ENCODE data around the gene SLC16A13. TPM values are rescaled to one million over a fixed set of nuclear protein-coding genes. Genes with fewer than 3 reads are reported as not detected.

The SLC16A13 gene
- total RNA-seq, 4 donors from 2014 or later: 0.51 to 3.4 TPM; not detected in 2

DNA sequence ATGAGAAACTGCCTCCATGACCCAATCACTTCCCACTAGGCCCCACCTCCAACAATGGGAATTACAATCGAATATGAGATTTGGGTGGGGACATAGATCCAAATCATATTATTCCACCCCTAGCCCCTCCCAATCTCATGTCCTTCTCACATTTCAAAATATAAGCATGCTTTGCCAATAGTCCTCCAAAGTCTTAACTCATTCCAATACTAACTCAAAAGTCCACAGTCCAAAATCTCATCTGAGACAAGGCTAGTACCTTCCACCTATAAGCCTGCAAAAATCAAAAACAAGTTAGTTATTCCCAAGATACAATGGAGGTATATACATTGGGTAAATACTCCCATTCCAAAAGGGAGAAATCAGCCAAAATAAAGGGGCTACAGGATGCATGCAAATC is 31.4 kb downstream of the SLC16A13 start:
- H3K4me1 ChIP-seq: no peaks in the 10 kb centered on the region
- H3K27me3 ChIP-seq: no peaks in the 10 kb centered on the region
- H3K9me3 ChIP-seq: peaks cover 0 to 6% of the 10 kb centered on the region in 2 donors
- no peaks in the 10 kb centered on the region for H3K36me3 ChIP-seq
- no peak for DNase-seq
- H3K27ac ChIP-seq: no peak overlapping the region
- intact Hi-C loops (cut with DNase I; ENCODE audit: low total_unique reads): no loop called here
- TF ChIP-seq, protein P1, sequence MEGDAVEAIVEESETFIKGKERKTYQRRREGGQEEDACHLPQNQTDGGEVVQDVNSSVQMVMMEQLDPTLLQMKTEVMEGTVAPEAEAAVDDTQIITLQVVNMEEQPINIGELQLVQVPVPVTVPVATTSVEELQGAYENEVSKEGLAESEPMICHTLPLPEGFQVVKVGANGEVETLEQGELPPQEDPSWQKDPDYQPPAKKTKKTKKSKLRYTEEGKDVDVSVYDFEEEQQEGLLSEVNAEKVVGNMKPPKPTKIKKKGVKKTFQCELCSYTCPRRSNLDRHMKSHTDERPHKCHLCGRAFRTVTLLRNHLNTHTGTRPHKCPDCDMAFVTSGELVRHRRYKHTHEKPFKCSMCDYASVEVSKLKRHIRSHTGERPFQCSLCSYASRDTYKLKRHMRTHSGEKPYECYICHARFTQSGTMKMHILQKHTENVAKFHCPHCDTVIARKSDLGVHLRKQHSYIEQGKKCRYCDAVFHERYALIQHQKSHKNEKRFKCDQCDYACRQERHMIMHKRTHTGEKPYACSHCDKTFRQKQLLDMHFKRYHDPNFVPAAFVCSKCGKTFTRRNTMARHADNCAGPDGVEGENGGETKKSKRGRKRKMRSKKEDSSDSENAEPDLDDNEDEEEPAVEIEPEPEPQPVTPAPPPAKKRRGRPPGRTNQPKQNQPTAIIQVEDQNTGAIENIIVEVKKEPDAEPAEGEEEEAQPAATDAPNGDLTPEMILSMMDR (IDR thresholded peaks at IDR 0.05): no peak
- TF ChIP-seq POLR2A (IDR thresholded peaks at IDR 0.05): no peak
- H3K4me3 ChIP-seq: no peak overlapping the region

DNA sequence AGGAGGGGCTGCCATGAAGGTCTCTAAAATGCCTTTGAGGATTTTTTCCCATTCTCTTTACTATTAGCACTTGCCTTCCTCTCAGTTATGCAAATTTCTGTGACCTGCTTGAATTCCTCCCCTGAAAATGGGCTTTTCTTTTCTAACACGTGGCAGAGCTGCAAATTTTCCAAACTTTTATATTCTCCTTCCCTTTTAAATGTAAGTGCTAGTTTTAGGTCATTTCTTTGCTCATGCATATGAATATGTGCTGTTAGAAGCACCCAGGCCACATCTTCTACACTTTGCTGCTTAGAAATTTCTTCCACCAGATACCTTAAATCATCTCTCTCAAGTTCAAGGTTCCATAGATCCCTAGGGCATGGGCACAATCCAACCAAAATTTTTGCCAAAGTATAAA is 32.5 kb downstream of the SLC16A13 start:
- TF ChIP-seq, protein P1 (IDR thresholded peaks at IDR 0.05): no peak
- TF ChIP-seq POLR2A (IDR thresholded peaks at IDR 0.05): no peak
- DNase-seq: no peak
- Histone ChIP-seq H3K36me3 (no peaks in the 10 kb centered on the region), H3K27me3 (no peaks in the 10 kb centered on the region), H3K9me3 (peaks cover 0 to 6% of the 10 kb centered on the region in 2 donors), H3K4me3 (no peak overlapping the region), H3K4me1 (no peaks in the 10 kb centered on the region), H3K27ac (no peak overlapping the region)
- intact Hi-C loops (cut with DNase I; ENCODE audit: low total_unique reads): no loop called here

DNA sequence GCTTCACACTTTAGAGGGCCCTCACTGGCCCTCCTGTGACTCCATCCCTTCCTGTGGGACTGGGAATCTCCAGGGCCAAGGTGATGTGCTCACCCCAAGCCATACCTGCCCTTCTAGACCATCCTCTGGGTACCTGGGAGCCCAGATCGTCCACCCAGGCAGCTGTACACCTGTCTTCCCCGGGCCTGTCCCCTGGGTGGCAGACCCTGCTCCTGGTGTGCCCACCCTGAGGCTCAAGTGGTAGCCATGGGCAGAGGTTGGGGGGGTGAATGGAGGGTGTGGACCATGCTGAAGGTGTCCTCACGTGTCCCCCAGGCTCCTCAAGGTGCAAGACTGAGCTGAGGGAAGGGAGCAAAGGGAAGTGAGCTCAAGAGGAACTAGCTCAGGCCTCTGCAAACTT is 34.9 kb downstream of the SLC16A13 start:
- TF ChIP-seq, protein P1 (IDR thresholded peaks at IDR 0.05): no peak
- no peak for TF ChIP-seq POLR2A (IDR thresholded peaks at IDR 0.05)
- intact Hi-C loops (cut with DNase I; ENCODE audit: low total_unique reads): no loop called here
- Histone ChIP-seq H3K9me3 (peaks cover 0 to 6% of the 10 kb centered on the region in 2 donors), H3K27ac (no peak overlapping the region), H3K27me3 (no peaks in the 10 kb centered on the region), H3K36me3 (no peaks in the 10 kb centered on the region), H3K4me3 (no peak overlapping the region), H3K4me1 (no peaks in the 10 kb centered on the region)
- DNase-seq: no peak

DNA sequence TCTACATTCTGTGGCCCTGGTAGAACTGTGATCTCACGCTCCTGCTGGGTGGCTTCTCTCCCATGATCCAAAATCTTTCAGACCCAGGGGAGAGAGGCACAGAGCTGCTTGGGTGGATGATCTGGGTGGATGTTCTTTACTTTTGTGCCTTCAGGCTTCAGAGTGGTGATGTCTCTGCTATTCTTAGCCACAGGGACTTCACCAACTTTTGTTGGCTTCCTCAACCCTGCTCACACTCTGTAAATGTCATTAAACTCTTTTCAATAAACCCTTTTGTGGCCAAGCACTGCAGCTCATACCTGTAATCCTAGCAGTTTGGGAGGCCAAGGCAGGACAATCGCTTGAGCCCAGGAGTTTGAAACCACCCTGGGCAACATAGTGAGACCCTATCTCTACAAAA is 36.6 kb downstream of the SLC16A13 start:
- intact Hi-C loops (cut with DNase I; ENCODE audit: low total_unique reads): no loop called here
- Histone ChIP-seq H3K36me3 (no peaks in the 10 kb centered on the region), H3K4me3 (no peak overlapping the region), H3K9me3 (peaks cover 0 to 6% of the 10 kb centered on the region in 2 donors), H3K27ac (no peak overlapping the region), H3K4me1 (no peaks in the 10 kb centered on the region), H3K27me3 (no peaks in the 10 kb centered on the region)
- TF ChIP-seq, protein P1 (IDR thresholded peaks at IDR 0.05): no peak
- no peak for TF ChIP-seq POLR2A (IDR thresholded peaks at IDR 0.05)
- no peak for DNase-seq

DNA sequence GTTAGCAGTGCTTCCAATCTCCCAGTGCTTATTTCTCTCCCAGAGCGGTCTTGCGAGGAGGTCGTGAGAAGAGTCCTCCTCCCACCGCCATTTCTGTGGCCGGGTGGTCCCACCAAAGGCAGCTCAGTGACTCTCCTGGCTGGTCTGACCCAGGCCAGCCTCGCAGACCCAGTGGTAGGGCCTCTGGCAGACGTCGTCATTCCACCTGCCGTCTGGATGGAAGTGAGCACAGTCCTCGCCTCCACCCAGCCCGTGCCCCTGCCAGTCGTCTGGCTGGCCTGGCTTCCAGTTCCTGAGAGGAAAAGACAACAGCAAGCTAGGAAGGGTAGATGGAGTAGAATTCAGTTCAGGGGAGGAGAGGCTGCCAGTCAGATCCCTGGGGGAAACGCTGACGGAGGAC is 39.1 kb downstream of the SLC16A13 start:
- H3K27ac ChIP-seq: no peak overlapping the region
- H3K27me3 ChIP-seq: no peaks in the 10 kb centered on the region
- H3K36me3 ChIP-seq: no peaks in the 10 kb centered on the region
- no peaks in the 10 kb centered on the region for H3K4me1 ChIP-seq
- intact Hi-C loops (cut with DNase I; ENCODE audit: low total_unique reads): no loop called here
- no peak for DNase-seq
- H3K9me3 ChIP-seq: no peaks in the 10 kb centered on the region
- no peak for TF ChIP-seq POLR2A (IDR thresholded peaks at IDR 0.05)
- TF ChIP-seq, protein P1 (IDR thresholded peaks at IDR 0.05): no peak
- H3K4me3 ChIP-seq: no peak overlapping the region

Measured in uterus (tissue), 4 donors.